MM.1S (cell line): ENCODE results near the gene CEBPZOS.

Source experiments
- CTCF ChIP-seq: fragments of 300-600 bp; sonication (generic); IDR thresholded peaks from 2 replicates; pipeline ENCODE4 v1.5.1; 2016; ENCODE audit warnings: antibody characterized with exemption, low read length, mixed read lengths
- EZH2 ChIP-seq: fragments of 300-600 bp; sonication (generic); optimal IDR thresholded peaks from 2 replicates; pipeline ENCODE3; 2017; ENCODE audit warnings: low read depth, mild to moderate bottlenecking, antibody characterized with exemption, low read length, mixed read lengths
- EZH2phosphoT487 ChIP-seq: fragments of 300-600 bp; sonication (generic); IDR thresholded peaks from 2 replicates; pipeline ENCODE4 v1.6.1; 2018; ENCODE audit warnings: antibody characterized with exemption, low read length

- TF ChIP-seq EZH2: no peak
- TF ChIP-seq CTCF: no peak
- no peak for TF ChIP-seq EZH2phosphoT487
Observed at GRCh38 chr2:37189452-37190153, 6.7 kb upstream of the CEBPZOS start.
